Neural crest cell (in vitro differentiated cells): Measurements from ENCODE around the gene SNAI3. TPM values are rescaled to one million over a fixed set of nuclear protein-coding genes. Genes with fewer than 3 reads are reported as not detected.

Experiments used
- DNase-seq: peaks from one replicate; pipeline ENCODE4 v3.0.0; 2021; ENCODE audit warnings: low read depth, mixed read lengths, low spot score
- H3K27ac Mint-ChIP-seq: one replicate; pipeline ENCODE4 v1.8.0; 2021; ENCODE audit warnings: mild to moderate bottlenecking, mixed read lengths; ENCODE audit not compliant: unreplicated experiment
- H3K27me3 Mint-ChIP-seq: 2 replicates; pipeline ENCODE4 v1.8.0; 2021; ENCODE audit warnings: low read depth, mild to moderate bottlenecking, mixed read lengths
- H3K36me3 Mint-ChIP-seq: 2 replicates; pipeline ENCODE4 v1.8.0; 2021; ENCODE audit warnings: low read depth, mild to moderate bottlenecking, mixed read lengths
- H3K4me1 Mint-ChIP-seq: 2 replicates; pipeline ENCODE4 v1.8.0; 2021; ENCODE audit warnings: mixed read lengths
- H3K4me3 Mint-ChIP-seq: one replicate; pipeline ENCODE4 v1.8.0; 2021; ENCODE audit warnings: mild to moderate bottlenecking, mixed read lengths
- H3K9me3 Mint-ChIP-seq: 2 replicates; pipeline ENCODE4 v1.8.0; 2021; ENCODE audit warnings: mixed read lengths
- total RNA-seq: library from RNA; stranded (reverse); gene quantifications from 2 replicates; pipeline ENCODE4 v1.2.1, GENCODE V29; 2021
- TF ChIP-seq, protein P1 (sequence below): fragments of 200-600 bp; sonication (generic); conservative IDR thresholded peaks from 2 replicates; pipeline ENCODE4 v1.5.0; 2021; ENCODE audit warnings: antibody characterized with exemption, mild to moderate bottlenecking

SNAI3 gene
- total RNA-seq, 1 donor from 2014 or later, result not detected

GRCh38 chr16:88656291-88656980 is 29.9 kb downstream of the SNAI3 start:
- H3K36me3 Mint-ChIP-seq, result no peaks in the 10 kb centered on the region
- no peak overlapping the region for H3K27ac Mint-ChIP-seq
- H3K9me3 Mint-ChIP-seq, result no peaks in the 10 kb centered on the region
- no peak overlapping the region for H3K4me3 Mint-ChIP-seq
- no peak for DNase-seq
- no peaks in the 10 kb centered on the region for H3K27me3 Mint-ChIP-seq
- peaks cover 7% of the 10 kb centered on the region for H3K4me1 Mint-ChIP-seq
- TF ChIP-seq, protein P1, sequence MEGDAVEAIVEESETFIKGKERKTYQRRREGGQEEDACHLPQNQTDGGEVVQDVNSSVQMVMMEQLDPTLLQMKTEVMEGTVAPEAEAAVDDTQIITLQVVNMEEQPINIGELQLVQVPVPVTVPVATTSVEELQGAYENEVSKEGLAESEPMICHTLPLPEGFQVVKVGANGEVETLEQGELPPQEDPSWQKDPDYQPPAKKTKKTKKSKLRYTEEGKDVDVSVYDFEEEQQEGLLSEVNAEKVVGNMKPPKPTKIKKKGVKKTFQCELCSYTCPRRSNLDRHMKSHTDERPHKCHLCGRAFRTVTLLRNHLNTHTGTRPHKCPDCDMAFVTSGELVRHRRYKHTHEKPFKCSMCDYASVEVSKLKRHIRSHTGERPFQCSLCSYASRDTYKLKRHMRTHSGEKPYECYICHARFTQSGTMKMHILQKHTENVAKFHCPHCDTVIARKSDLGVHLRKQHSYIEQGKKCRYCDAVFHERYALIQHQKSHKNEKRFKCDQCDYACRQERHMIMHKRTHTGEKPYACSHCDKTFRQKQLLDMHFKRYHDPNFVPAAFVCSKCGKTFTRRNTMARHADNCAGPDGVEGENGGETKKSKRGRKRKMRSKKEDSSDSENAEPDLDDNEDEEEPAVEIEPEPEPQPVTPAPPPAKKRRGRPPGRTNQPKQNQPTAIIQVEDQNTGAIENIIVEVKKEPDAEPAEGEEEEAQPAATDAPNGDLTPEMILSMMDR, result no peak

DNA sequence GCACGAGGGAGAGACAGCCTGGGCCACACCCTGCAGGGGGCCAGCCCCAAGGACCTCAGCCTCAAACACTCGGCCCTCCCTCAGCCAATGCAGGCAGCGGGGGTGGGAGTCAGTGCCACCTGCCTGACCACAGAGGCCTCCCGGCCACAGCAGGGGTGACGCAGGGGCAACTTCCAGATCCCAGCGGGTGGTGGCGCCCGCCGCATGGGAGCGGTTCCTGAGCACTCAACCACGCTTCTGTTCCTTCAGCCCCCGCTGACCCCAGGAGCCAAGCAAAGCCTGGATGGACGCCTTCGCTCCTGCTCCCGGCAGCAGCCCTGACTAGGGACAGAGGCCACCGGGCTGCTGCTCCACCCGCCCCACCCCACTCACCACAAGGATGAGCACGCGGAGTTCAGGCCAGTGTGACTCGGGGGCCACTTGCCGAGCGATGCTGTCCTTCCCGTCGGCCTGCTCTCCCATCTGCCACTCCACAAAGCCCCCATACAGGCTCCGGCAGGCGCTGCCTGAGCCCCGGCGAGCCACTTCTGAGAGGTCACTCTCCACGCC is 30.5 kb downstream of the SNAI3 start:
- no peaks in the 10 kb centered on the region for H3K9me3 Mint-ChIP-seq
- H3K4me3 Mint-ChIP-seq, result no peak overlapping the region
- TF ChIP-seq, protein P1, result no peak
- no peaks in the 10 kb centered on the region for H3K27me3 Mint-ChIP-seq
- H3K4me1 Mint-ChIP-seq, result peaks cover 6% of the 10 kb centered on the region
- no peak for DNase-seq
- no peaks in the 10 kb centered on the region for H3K36me3 Mint-ChIP-seq
- H3K27ac Mint-ChIP-seq, result no peak overlapping the region

DNA sequence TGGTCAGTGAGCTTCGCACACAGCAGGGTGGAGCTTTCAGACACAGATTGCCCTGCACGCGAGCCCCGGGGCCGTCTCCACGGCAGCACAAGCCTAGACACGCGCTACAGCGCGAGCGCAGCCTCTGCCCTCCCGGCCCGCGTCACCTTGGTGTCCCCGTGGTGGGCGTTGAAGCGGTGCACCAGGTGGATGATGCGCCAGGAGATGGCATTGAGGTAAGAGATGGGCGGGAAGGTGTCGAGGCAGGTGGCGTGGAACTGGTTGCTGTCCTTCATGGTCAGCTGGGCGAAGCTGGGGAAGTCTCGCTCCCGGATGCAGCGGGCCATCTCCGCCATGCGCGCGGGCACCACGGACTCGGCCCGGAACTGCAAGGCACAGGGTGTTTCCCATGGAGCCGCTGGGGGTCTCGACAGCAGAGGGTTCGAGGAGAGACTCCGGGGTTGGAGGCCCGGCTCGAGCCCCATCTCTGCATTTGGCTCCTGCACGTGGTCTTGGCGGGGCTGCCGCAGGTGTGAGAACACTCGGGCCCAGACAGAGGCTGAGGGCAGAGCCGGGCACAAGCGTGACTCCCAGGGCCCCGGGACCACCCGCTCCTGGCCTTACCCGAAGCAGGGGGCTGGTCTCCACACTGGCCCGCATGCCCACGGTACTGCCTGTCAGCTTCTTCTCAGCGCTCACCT is 31.1 kb downstream of the SNAI3 start:
- no peak overlapping the region for H3K4me3 Mint-ChIP-seq
- H3K9me3 Mint-ChIP-seq, result no peaks in the 10 kb centered on the region
- no peak for DNase-seq
- TF ChIP-seq, protein P1, result no peak
- no peaks in the 10 kb centered on the region for H3K36me3 Mint-ChIP-seq
- H3K4me1 Mint-ChIP-seq, result peaks cover 8% of the 10 kb centered on the region
- H3K27me3 Mint-ChIP-seq, result no peaks in the 10 kb centered on the region
- peak overlapping the region; percentile 71 for H3K27ac Mint-ChIP-seq

DNA sequence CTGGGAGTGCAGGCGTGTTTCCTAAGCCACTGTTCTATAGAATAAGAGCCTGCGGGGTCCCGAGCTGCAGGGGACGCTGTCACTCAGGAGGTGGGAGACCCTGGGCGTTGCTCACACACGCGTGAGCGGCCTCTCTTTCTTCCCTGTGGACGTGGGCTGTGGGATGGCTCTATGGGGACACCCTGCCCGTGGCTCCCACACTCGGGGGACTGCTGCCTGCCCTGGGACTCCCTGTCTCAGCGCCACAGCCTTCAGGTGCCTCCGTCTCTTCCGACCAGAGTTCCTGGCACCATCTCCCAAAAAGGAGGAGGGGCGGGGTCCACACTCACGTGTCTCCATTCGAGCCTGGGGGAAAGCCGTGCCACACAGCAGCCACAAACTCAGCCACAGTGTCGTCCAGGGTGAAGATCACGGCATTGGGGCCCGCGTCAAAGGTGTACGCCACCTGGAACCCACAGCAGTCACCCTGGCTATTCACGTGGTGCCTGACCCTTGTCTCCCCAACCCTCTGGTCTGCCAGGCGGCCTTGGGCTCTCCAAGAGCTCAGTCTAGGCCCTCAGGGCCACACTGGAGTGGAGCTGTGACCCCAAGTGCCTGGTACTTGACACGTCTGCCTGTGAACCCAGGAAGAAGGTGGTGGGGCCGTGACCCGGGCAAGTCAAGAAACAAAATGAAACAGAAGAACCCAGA is 31.8 kb downstream of the SNAI3 start:
- Mint-ChIP-seq H3K9me3 (no peaks in the 10 kb centered on the region), H3K27me3 (no peaks in the 10 kb centered on the region), H3K36me3 (no peaks in the 10 kb centered on the region), H3K4me1 (peaks cover 9% of the 10 kb centered on the region), H3K27ac (no peak overlapping the region), H3K4me3 (peak overlapping the region; percentile 38)
- no peak for DNase-seq
- TF ChIP-seq, protein P1, result no peak

DNA sequence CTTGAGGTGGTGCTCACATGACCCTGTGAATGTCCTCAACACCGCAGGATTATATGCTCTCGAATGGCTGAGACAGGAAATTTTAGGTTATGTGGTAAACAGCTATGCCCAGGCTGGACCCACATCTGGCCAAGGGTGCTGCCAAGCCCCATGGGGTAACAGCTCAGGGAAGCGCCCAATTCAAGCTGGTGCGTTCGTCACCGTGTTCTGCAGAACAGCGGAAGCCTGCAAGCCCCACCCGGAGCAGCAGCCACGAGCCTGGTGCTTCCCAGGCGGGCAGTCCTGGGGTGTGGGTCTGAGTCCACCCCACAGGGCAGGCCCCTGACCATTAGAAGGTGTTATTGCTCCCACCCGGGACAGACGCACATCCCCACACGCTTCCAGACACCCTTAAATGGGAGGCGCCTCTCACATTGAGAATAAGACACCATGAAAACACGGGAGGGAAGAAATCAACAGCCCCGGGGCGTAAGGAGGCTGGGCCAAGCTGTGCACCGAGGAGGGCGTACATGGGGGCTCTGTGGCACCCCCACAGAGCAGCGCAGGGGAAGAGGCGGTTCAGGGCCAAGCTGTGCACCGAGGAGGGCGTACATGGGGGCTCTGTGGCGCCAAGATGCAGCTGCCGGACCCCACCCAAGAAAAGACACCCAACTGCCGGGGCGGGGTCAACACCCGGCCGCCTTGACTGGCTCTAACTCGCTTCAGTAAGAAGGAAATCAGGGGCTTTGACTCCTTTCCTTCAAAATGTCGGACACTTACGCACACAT is 32.5 kb downstream of the SNAI3 start:
- Mint-ChIP-seq H3K4me1 (peaks cover 15% of the 10 kb centered on the region), H3K9me3 (no peaks in the 10 kb centered on the region), H3K4me3 (peak overlapping the region; percentile 38), H3K27me3 (no peaks in the 10 kb centered on the region), H3K27ac (no peak overlapping the region), H3K36me3 (no peaks in the 10 kb centered on the region)
- TF ChIP-seq, protein P1, result no peak
- no peak for DNase-seq
